ENCODE data around the gene CYTH4.

CYTH4 gene

GRCh38 chr22:37280718-37281117 lies 1.6 kb upstream of the CYTH4 start:
- H3K4me3 ChIP-seq (ENCODE audit: low read depth, low read length) = no peak overlapping the region
- TF ChIP-seq CTCF (IDR thresholded peaks at IDR 0.05; ENCODE audit: borderline replicate concordance, insufficient read depth, low read depth, low read length) = no peak

- no peak overlapping the region for H3K4me3 ChIP-seq (ENCODE audit: low read depth, low read length)
- TF ChIP-seq CTCF (IDR thresholded peaks at IDR 0.05; ENCODE audit: borderline replicate concordance, insufficient read depth, low read depth, low read length) = no peak
Measured at GRCh38 chr22:37281195-37281594, 1.1 kb upstream of the CYTH4 start.

GRCh38 chr22:37281646-37282384 lies 493 bp upstream of the CYTH4 start:
- H3K4me3 ChIP-seq (ENCODE audit: low read depth, low read length) = peak overlapping the region; percentile 63
- TF ChIP-seq CTCF (IDR thresholded peaks at IDR 0.05; ENCODE audit: borderline replicate concordance, insufficient read depth, low read depth, low read length) = no peak

GRCh38 chr22:37283393-37283937 lies 1.2 kb downstream of the CYTH4 start:
- peak overlapping the region; percentile 63 for H3K4me3 ChIP-seq (ENCODE audit: low read depth, low read length)
- no peak for TF ChIP-seq CTCF (IDR thresholded peaks at IDR 0.05; ENCODE audit: borderline replicate concordance, insufficient read depth, low read depth, low read length)

- no peak for TF ChIP-seq CTCF (IDR thresholded peaks at IDR 0.05; ENCODE audit: borderline replicate concordance, insufficient read depth, low read depth, low read length)
- peak overlapping the region; percentile 63 for H3K4me3 ChIP-seq (ENCODE audit: low read depth, low read length)
Measured at GRCh38 chr22:37284126-37284804, 2.0 kb downstream of the CYTH4 start.

GRCh38 chr22:37284805-37285355 lies 2.6 kb downstream of the CYTH4 start:
- H3K4me3 ChIP-seq (ENCODE audit: low read depth, low read length) = peak overlapping the region; percentile 63

More at GRCh38 chr22:37284805-37285355, 2.6 kb downstream of the CYTH4 start:
- TF ChIP-seq CTCF (IDR thresholded peaks at IDR 0.05; ENCODE audit: borderline replicate concordance, insufficient read depth, low read depth, low read length) = no peak

Measured in GM12875 (cell line).